Measurements from ENCODE around the gene MCCD1. TPM values are rescaled to one million over a fixed set of nuclear protein-coding genes. Genes with fewer than 3 reads are reported as not detected.

Gene MCCD1
- total RNA-seq, 4 donors from 2014 or later = not detected

DNA sequence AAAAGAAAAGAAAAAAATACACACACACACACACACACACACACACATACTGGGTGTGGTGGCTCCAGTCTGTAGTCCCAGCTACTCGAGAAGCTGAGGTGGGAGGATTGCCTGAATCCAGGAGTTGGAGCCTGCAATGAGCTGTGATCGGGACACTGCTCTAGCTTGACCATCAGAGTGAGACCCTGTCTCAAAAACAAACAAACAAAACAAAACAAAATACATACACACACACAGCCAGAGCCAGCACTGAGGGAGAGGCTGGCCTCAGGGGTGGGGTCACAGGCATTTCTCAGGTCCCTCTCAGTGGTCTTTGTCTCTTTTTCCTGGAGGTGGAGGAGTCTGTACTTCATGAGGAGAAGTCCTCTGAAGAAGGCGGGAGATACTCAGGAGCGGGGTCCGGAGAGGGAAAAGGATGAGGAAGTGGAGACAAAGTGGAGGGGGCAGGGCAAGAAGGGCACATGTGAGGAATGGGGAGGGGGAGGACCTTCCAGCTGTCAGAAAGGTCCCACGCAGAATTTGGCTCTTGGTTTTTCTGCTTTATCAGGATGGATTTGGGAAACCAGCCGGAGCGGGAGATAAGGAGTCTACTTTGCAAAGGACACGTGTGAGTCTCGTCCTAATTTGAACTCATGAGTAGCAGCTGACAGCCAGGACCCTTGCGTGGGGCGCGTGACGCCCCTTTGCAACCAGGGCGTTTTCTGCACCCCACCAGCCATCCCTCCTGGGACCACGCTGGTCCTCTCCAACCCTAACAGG, 38.5 kb upstream of the MCCD1 start:
- no peak for TF ChIP-seq CTCF (IDR thresholded peaks at IDR 0.05; ENCODE audit: low read depth)

- TF ChIP-seq CTCF (IDR thresholded peaks at IDR 0.05; ENCODE audit: low read depth) = no peak
Measured at GRCh38 chr6:31493875-31494694, 34.7 kb upstream of the MCCD1 start.

GRCh38 chr6:31495580-31495979, 33.2 kb upstream of the MCCD1 start:
- TF ChIP-seq CTCF (IDR thresholded peaks at IDR 0.05; ENCODE audit: low read depth) = no peak

DNA sequence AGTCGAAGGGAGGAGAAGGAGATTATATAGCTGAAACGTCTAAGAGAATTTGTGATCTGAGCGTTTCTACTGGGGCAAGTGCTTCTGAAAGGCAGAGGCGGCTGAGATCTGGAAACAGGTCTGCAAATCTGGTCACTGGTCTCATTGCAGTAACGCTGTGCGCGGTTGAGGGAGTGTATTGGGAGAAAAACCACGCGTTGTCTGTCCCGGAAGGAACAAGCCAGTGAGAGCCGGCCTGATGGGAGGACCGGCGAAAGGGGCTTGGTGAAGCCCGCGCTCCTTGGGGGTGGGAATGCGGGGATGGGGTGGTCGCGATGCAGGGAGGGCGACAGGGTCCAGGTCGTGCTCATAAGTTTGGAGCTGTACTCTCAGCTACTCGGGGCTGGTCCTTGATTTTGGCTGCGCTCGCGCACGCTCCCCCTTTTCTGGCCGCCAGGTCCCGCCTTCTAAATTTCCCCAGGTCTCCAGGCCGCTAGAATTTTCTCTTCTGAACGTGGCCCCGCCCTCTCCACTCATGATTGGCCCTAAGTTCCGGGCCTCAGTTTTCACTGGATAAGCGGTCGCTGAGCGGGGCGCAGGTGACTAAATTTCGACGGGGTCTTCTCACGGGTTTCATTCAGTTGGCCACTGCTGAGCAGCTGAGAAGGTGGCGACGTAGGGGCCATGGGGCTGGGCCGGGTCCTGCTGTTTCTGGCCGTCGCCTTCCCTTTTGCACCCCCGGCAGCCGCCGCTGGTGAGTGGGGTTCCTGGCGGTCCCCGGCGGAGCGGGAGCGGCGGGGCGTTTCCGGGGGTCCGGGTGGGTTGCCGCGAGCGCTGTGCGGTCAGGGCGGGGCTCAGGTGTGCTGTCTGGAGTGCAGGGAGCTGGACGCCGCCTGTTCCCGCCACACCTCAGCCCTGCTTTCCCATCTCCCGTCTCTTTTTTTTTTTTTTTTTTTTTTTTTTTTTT, 31.0 kb upstream of the MCCD1 start, which contains the start of gene MICB:
TSS of gene MICB (plus strand) at position 615 of the 946 bp plus-strand sequence. CDS start at position 664, 49 bp downstream.
- no peak for TF ChIP-seq CTCF (IDR thresholded peaks at IDR 0.05; ENCODE audit: low read depth)

GRCh38 chr6:31498748-31499147, 30.0 kb upstream of the MCCD1 start:
- no peak for TF ChIP-seq CTCF (IDR thresholded peaks at IDR 0.05; ENCODE audit: low read depth)

- TF ChIP-seq CTCF (IDR thresholded peaks at IDR 0.05; ENCODE audit: low read depth) = no peak
Measured at GRCh38 chr6:31502586-31502985, 26.2 kb upstream of the MCCD1 start.
